Measurements from ENCODE around the gene ST7. TPM values are rescaled to one million over a fixed set of nuclear protein-coding genes. Genes with fewer than 3 reads are reported as not detected.

Gene ST7
- total and polyA plus RNA-seq, 2 of the 13 experiments (the other 11 are each of a cell fraction or from before 2014, with no cell fraction given), result 17.3 to 23.5 TPM

- TF ChIP-seq ZNF256 (CRISPR knock-in tag; conservative IDR thresholded peaks at IDR 0.05), result no peak
- TF ChIP-seq ZHX2 (IDR thresholded peaks at IDR 0.05; ENCODE audit: low read depth), result no peak
- TF ChIP-seq ZHX2 (CRISPR knock-in tag; IDR thresholded peaks at IDR 0.05; ENCODE audit: borderline replicate concordance), result no peak
- no peak; the same call in 1 of the 2 replicates for TF ChIP-seq MED1 (CRISPR knock-in tag; IDR thresholded peaks at IDR 0.05)
- TF ChIP-seq ZNF549 (CRISPR knock-in tag; IDR thresholded peaks at IDR 0.05), result no peak
- TF ChIP-seq PPARG (CRISPR knock-in tag; conservative IDR thresholded peaks at IDR 0.05), result no peak
- no peak for TF ChIP-seq ZBTB7B (CRISPR knock-in tag; IDR thresholded peaks at IDR 0.05)
- TF ChIP-seq ZKSCAN1 (IDR thresholded peaks at IDR 0.05; ENCODE audit: low read length), result no peak
- no peak for TF ChIP-seq NFKB2 (CRISPR knock-in tag; IDR thresholded peaks at IDR 0.05; ENCODE audit: borderline replicate concordance)
- no peak for TF ChIP-seq CHCHD3 (CRISPR knock-in tag; IDR thresholded peaks at IDR 0.05)
- no peak for TF ChIP-seq ZNF251 (CRISPR knock-in tag; IDR thresholded peaks at IDR 0.05)
- TF ChIP-seq ZNF7 (CRISPR knock-in tag; IDR thresholded peaks at IDR 0.05), result no peak
- no peak for TF ChIP-seq ZNF841 (CRISPR knock-in tag; IDR thresholded peaks at IDR 0.05; ENCODE audit: borderline replicate concordance)
- no peak for TF ChIP-seq ZNF576 (CRISPR knock-in tag; IDR thresholded peaks at IDR 0.05)
- TF ChIP-seq FOXP4 (CRISPR knock-in tag; IDR thresholded peaks at IDR 0.05), result peak; percentile 26; the same call in 1 of the 2 replicates
- TF ChIP-seq FOXC1 (CRISPR knock-in tag; IDR thresholded peaks at IDR 0.05; ENCODE audit: borderline replicate concordance), result no peak
- no peak for TF ChIP-seq CHD2 (IDR thresholded peaks at IDR 0.05; ENCODE audit: low read depth, low read length)
- TF ChIP-seq ZSCAN5A (CRISPR knock-in tag; IDR thresholded peaks at IDR 0.05; ENCODE audit: borderline replicate concordance), result peak; percentile 49; the same call in 1 of the 2 replicates
- TF ChIP-seq ZBTB2 (CRISPR knock-in tag; IDR thresholded peaks at IDR 0.05; ENCODE audit: low read depth), result no peak
- TF ChIP-seq HOXA9 (CRISPR knock-in tag; IDR thresholded peaks at IDR 0.05; ENCODE audit: borderline replicate concordance), result no peak
Observed at GRCh38 chr7:117124591-117125220, 171.4 kb downstream of the ST7 start (continued).
